Activated CD4-positive, alpha-beta T cell treated with anti-CD3 and anti-CD28 coated beads, Interleukin-2, amount 50 U/mL, for 16 hours (primary cell): ENCODE measurements around the gene ERCC4.

Source experiments
- DNase-seq: peaks from one replicate; pipeline ENCODE4 v3.0.0-alpha.2; 2020

The ERCC4 gene

DNA sequence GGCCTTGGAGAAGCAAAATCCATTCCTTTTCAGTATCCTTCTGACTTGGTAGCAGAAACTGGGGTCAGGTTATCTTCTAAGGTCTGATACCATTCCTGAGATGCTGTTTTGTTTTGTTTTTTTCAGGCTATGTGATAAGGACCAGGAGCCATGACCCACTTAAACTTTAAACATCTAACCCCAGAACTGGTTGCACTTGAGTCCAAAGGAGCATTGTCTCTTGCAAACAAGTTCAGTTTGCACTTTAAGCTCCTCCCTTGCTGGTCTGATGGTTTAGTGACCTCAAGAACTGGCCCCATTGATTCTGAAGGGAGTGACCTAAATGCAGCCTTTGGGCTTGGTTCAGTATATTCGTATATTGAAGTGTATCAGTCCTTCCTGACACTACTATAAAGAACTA lies 75.2 kb downstream of the ERCC4 start:
- DNase-seq = no peak

DNA sequence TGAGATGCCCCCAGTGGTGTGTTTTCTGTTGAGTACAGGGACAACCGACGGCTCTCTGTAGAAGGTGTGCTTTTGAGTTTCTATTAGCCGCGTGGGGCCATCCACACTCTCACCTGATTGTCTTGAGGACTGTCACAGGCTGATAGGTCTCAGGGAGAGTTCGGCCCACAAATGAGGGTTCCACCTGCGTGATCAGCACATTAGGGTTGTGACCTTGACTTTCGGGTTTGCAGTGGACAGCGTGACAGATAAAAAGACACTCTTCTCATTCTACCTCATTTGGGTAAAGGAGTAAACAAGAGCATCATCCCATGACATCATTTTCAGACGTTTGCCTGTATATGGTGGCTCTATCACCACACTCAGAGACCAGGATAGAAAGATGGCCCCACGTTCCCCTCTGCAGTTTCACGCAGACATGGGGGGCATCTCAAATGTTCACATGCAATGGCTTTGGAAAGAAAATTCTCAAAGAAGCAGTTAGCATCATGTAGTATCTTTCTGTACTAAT lies 76.9 kb downstream of the ERCC4 start:
- DNase-seq = no peak

- no peak for DNase-seq
Observed at GRCh38 chr16:13997526-13997925, 77.6 kb downstream of the ERCC4 start.

- no peak for DNase-seq
Observed at GRCh38 chr16:13997933-13998332, 78.0 kb downstream of the ERCC4 start.

DNA sequence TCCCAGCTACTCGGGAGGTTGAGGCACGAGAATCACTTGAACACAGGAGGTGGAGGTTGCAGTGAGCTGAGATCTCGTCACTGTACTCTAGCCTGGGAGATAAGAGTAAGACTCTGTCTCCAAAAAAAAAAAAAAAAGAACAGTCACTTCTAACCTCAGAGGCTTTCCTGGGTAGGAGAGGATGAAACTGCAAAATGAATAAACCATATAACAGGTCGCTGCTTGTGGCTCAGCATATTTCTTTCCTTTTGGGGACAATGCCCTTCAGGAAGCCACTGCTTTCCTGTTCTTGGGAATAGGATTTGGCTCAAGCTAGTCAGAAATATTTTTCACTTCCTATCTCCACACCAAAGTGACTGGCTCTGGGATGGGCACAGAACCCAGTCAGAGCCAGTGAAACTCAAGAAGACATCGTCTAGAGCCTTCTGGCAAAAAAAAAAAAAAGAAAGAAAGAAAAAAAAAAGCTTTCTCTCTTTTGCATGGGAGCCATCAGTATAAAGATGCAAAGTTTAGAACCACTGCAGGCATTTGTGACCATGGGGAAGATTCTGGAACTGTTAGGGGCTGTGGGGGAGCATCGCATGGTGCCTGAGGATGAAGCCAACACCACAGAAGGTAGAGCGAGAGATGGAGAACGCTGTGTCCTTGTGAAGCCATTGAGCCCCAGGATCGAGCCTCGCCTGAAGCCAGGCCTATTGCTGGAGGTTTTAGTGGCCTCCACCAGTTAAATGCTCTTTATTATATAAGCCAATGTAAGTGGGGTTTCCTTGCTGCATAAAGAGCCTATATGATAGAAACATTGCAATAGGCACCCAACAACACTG lies 79.3 kb downstream of the ERCC4 start:
- DNase-seq = no peak

DNA sequence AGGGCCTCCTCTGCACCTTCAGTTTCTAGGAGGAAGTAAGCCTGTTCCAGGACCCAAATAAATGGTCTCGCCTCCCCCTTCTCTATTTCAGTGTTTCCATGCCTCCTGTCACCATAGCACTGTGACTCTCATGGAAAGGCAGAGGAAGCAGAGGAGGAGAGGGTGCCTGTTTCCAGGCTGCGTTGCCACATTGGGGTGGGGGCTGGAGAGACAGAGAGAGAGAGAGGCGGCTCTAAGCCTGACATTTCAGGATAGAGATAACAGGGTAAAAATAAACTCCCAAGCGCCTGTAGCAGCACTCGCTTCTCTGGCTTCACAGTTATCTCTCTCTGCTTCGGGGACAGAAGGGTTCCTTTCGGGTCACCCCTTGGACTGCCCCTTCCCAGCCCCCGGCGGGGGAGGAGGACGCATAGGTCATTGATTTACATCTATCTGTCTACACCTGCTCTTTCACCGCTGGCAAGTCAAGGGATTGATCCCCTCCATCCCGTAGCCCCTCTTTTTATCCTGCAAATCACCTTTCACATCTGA lies 80.0 kb downstream of the ERCC4 start:
- no peak for DNase-seq

DNA sequence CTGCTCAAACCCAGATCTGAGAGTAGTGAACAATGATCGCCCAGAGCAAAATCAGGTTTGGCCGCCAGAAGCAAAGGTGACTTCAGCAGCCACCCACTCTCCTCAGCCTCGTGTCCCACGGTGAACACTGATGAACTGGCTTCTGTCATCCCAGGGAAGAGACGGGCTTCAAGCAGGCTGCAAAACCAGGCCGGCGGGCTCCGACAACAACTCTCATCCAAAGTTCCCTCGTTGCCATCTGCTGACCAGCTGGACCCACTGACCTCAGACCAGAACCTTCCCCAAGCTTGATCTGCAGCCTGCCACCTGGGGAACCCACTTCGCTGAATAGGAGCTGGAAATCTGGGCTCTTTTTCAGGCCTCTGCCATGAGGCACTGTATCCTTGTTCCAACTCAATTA lies 81.6 kb downstream of the ERCC4 start:
- DNase-seq = no peak
